ENCODE measurements around the gene PSMC4.
A peak's percentile ranks its signal among the peaks of the same experiment; 100 is the strongest.

Gene PSMC4

DNA sequence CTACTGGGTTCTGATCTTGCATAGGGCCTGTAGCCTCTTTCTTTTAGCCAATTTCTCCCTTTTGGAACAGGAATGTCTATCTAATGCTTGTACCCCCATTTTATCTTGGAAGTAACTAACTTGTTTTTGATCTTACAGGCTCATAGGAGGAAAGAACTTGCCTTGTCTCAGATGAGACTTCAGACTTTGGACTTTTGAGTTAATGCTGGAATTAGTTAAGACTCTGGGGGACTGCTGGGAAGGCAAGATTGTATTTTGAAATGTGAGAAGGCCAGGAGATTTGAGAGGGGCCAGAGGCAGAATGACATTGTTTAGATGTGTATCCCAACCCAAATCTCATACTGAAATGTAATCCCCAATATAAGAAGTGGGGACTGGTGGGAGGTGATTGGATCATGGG lies 23.4 kb downstream of the PSMC4 start:
- H2AK5ac ChIP-seq (ENCODE audit: low read length, severe bottlenecking): no peak overlapping the region
- no peaks in the 10 kb centered on the region for H3K27me3 ChIP-seq (ENCODE audit: control insufficient read depth in 1 of 2, insufficient read depth in 1 of 2, low read length in 2 of 2)
- H3K4ac ChIP-seq (ENCODE audit: low read depth in 1 of 2, low read length in 2 of 2): no peak overlapping the region
- H2BK15ac ChIP-seq (ENCODE audit: low read depth, poor library complexity, severe bottlenecking): no peak overlapping the region
- H3K27ac ChIP-seq (ENCODE audit: low read length, poor library complexity, severe bottlenecking): no peak overlapping the region
- H2AFZ ChIP-seq (ENCODE audit: low read depth, low read length): no peak overlapping the region
- H2BK12ac ChIP-seq (ENCODE audit: low read length in 2 of 2): no peak overlapping the region
- no peak overlapping the region for H3K4me3 ChIP-seq (ENCODE audit: insufficient read depth in 1 of 2, low read depth in 1 of 2, low read length in 2 of 2)
- no peak overlapping the region for H4K91ac ChIP-seq (ENCODE audit: low read length)
- peaks cover 0 to 3% of the 10 kb centered on the region in 2 experiments for H3K36me3 ChIP-seq (ENCODE audit: control insufficient read depth in 1 of 2, insufficient read depth in 2 of 2, low read depth in 1 of 2, low read length in 2 of 2)
- H3K14ac ChIP-seq (ENCODE audit: low read length in 2 of 2): no peak overlapping the region
- no peak overlapping the region for H3K9ac ChIP-seq (ENCODE audit: low read length)
- no peak overlapping the region for H2BK5ac ChIP-seq (ENCODE audit: low read depth, low read length, poor library complexity, severe bottlenecking)
- no peak overlapping the region for H3K18ac ChIP-seq (ENCODE audit: low read depth in 1 of 2, low read length in 2 of 2)
- DNase-seq: no peak
- H3K79me1 ChIP-seq (replicated peaks; ENCODE audit: low read length, poor library complexity, severe bottlenecking): peaks cover 29% of the 10 kb centered on the region
- no peaks in the 10 kb centered on the region for H3K9me3 ChIP-seq (ENCODE audit: control insufficient read depth, low read length)
- H3K4me1 ChIP-seq (ENCODE audit: control insufficient read depth, insufficient read depth, low read depth, low read length): peaks cover 8% of the 10 kb centered on the region
- no peak overlapping the region for H3K23ac ChIP-seq (ENCODE audit: low read length in 2 of 2)
- H2BK120ac ChIP-seq (ENCODE audit: low read depth, low read length): no peak overlapping the region
- no peak overlapping the region for H3K4me2 ChIP-seq (ENCODE audit: low read length, poor library complexity, severe bottlenecking)
- H4K8ac ChIP-seq (ENCODE audit: low read length): no peak overlapping the region

DNA sequence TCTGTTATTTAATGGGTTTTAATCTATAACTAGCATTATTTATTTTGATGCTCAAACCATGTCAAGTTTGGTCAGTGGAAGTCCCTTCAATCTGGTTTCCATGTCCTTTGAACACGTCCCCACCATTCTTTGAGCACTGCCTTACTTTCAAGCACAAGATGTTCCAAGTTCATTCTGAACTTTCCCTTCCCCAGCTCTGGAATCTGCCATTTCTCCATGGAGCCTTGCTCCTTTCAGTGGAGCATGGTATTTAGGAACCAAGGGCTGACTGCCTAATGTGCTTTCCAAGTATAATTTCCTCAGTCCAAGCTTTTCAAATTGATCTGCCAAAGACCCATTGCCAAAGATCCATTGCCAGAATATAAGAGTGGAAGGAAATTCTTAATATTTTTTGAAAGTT lies 24.8 kb downstream of the PSMC4 start:
- no peak overlapping the region for H4K8ac ChIP-seq (ENCODE audit: low read length)
- peak overlapping the region in 1 of 2 experiments; percentile 96 for H3K4me3 ChIP-seq (ENCODE audit: insufficient read depth in 1 of 2, low read depth in 1 of 2, low read length in 2 of 2)
- H3K27ac ChIP-seq (ENCODE audit: low read length, poor library complexity, severe bottlenecking): no peak overlapping the region
- no peak overlapping the region for H3K18ac ChIP-seq (ENCODE audit: low read depth in 1 of 2, low read length in 2 of 2)
- no peak for DNase-seq
- H3K23ac ChIP-seq (ENCODE audit: low read length in 2 of 2): no peak overlapping the region
- H3K9me3 ChIP-seq (ENCODE audit: control insufficient read depth, low read length): no peaks in the 10 kb centered on the region
- no peak overlapping the region for H4K91ac ChIP-seq (ENCODE audit: low read length)
- H2AFZ ChIP-seq (ENCODE audit: low read depth, low read length): no peak overlapping the region
- 89% methylated on average over 1 of the region's 1 CpG for WGBS
- peaks cover 0 to 3% of the 10 kb centered on the region in 2 experiments for H3K36me3 ChIP-seq (ENCODE audit: control insufficient read depth in 1 of 2, insufficient read depth in 2 of 2, low read depth in 1 of 2, low read length in 2 of 2)
- H2BK5ac ChIP-seq (ENCODE audit: low read depth, low read length, poor library complexity, severe bottlenecking): no peak overlapping the region
- H3K79me1 ChIP-seq (replicated peaks; ENCODE audit: low read length, poor library complexity, severe bottlenecking): peaks cover 29% of the 10 kb centered on the region
- H2BK120ac ChIP-seq (ENCODE audit: low read depth, low read length): no peak overlapping the region
- no peaks in the 10 kb centered on the region for H3K27me3 ChIP-seq (ENCODE audit: control insufficient read depth in 1 of 2, insufficient read depth in 1 of 2, low read length in 2 of 2)
- H3K4me1 ChIP-seq (ENCODE audit: control insufficient read depth, insufficient read depth, low read depth, low read length): peaks cover 8% of the 10 kb centered on the region
- H3K9ac ChIP-seq (ENCODE audit: low read length): peak overlapping the region; percentile 97
- peak overlapping the region; percentile 64 for H3K4me2 ChIP-seq (ENCODE audit: low read length, poor library complexity, severe bottlenecking)
- no peak overlapping the region for H2BK12ac ChIP-seq (ENCODE audit: low read length in 2 of 2)
- no peak overlapping the region for H3K4ac ChIP-seq (ENCODE audit: low read depth in 1 of 2, low read length in 2 of 2)
- no peak overlapping the region for H3K14ac ChIP-seq (ENCODE audit: low read length in 2 of 2)
- H2BK15ac ChIP-seq (ENCODE audit: low read depth, poor library complexity, severe bottlenecking): no peak overlapping the region
- H2AK5ac ChIP-seq (ENCODE audit: low read length, severe bottlenecking): no peak overlapping the region

DNA sequence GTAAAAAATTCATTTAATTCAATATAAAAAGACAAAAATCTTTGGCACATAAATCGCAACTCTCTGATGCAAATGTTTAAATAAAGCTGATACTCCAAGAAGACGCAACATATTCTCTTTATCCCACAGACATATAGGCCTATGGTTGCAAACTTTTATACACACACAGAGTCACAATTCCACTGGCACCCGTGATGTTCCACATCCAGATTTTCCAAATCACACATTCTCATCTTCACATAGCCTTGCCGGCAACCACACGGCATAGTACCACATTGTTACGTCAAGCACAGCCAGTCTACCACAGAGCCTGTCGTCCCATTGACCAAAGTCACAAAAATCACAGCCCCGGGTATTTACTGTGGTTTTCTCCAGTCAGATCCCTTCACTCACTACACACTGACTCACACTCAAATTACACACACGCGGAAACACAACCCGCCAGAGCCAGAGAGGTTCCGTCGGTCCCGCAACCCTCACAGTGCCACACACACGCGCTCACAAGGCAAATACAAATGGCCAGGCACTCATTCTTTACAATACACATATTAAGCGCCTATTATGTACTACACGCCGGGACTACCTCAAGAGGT lies 25.3 kb downstream of the PSMC4 start:
- Histone ChIP-seq H3K36me3 (ENCODE audit: control insufficient read depth in 1 of 2, insufficient read depth in 2 of 2, low read depth in 1 of 2, low read length in 2 of 2) (peaks cover 0 to 3% of the 10 kb centered on the region in 2 experiments), H2BK15ac (ENCODE audit: low read depth, poor library complexity, severe bottlenecking) (peak overlapping the region; percentile 60), H2BK5ac (ENCODE audit: low read depth, low read length, poor library complexity, severe bottlenecking) (no peak overlapping the region), H2BK12ac (ENCODE audit: low read length in 2 of 2) (peak overlapping the region; percentile 21 to 38), H3K27ac (ENCODE audit: low read length, poor library complexity, severe bottlenecking) (peak overlapping the region; percentile 75), H3K4ac (ENCODE audit: low read depth in 1 of 2, low read length in 2 of 2) (peak overlapping the region; percentile 89 to 95), H2BK120ac (ENCODE audit: low read depth, low read length) (no peak overlapping the region), H2AFZ (ENCODE audit: low read depth, low read length) (peak overlapping the region; percentile 94), H3K4me3 (ENCODE audit: insufficient read depth in 1 of 2, low read depth in 1 of 2, low read length in 2 of 2) (peak overlapping the region; percentile 83 to 96), H3K14ac (ENCODE audit: low read length in 2 of 2) (peak overlapping the region in 1 of 2 experiments; percentile 91), H3K9me3 (ENCODE audit: control insufficient read depth, low read length) (no peaks in the 10 kb centered on the region), H3K79me1 (replicated peaks; ENCODE audit: low read length, poor library complexity, severe bottlenecking) (peaks cover 26% of the 10 kb centered on the region), H3K23ac (ENCODE audit: low read length in 2 of 2) (peak overlapping the region in 1 of 2 experiments; percentile 57), H2AK5ac (ENCODE audit: low read length, severe bottlenecking) (no peak overlapping the region), H4K8ac (ENCODE audit: low read length) (peak overlapping the region; percentile 70), H3K9ac (ENCODE audit: low read length) (peak overlapping the region; percentile 97), H3K4me1 (ENCODE audit: control insufficient read depth, insufficient read depth, low read depth, low read length) (peaks cover 8% of the 10 kb centered on the region), H4K91ac (ENCODE audit: low read length) (no peak overlapping the region), H3K18ac (ENCODE audit: low read depth in 1 of 2, low read length in 2 of 2) (peak overlapping the region; percentile 77 to 95), H3K27me3 (ENCODE audit: control insufficient read depth in 1 of 2, insufficient read depth in 1 of 2, low read length in 2 of 2) (no peaks in the 10 kb centered on the region), H3K4me2 (ENCODE audit: low read length, poor library complexity, severe bottlenecking) (peak overlapping the region; percentile 65)
- 13% methylated on average over 19 of the region's 19 CpGs for WGBS
- DNase-seq: peak; percentile 82

DNA sequence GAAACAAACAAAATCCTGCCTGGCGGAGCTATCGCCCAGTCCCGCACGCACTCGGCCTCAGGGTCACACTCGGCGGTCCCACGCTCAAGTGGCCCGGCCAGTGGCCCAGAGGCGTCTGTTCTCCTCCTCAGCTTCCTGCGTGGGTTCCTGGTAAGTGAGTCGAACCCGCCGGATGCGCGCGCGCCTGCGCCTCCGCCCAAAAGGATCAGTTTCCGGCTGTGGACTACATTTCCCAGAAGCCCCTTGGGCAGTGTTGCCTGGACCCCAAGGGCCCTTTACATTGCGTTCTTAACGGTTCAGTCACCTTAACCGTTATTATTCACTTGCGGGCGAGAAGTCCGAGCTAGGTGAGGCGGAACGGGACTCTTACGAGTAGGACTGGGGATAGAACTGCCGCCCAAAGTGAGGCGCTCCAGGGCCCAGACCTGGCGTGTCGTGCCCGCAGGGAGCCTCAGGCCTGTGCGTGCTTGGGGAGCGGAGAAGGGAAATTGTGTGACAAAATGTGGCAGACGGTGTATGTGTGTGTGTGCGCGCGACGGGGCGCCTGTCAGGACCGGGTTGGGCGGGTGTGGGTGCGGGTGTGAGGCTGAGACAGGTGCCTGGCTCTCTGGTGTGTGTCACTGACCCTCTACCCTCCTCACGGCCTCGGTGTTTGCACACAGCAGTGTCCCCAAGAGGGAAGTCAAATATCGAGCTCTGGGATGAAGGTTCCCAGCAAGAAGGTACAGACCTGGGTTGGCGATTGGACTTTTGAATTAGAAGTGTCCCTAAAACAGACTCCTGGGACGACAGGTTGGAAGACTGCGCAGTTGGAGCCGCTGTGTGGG lies 26.1 kb downstream of the PSMC4 start, which contains the start of gene ZNF546:
TSS of gene ZNF546 (plus strand) at position 250 of the 827 bp plus-strand sequence. CDS start 1,267 bp downstream, outside the sequence.
- Histone ChIP-seq H2BK120ac (ENCODE audit: low read depth, low read length) (no peak within 1 kb of the TSS), H3K18ac (ENCODE audit: low read depth in 1 of 2, low read length in 2 of 2) (peak within 1 kb of the TSS; percentile 89 to 95), H2AK5ac (ENCODE audit: low read length, severe bottlenecking) (no peak within 1 kb of the TSS), H3K9ac (ENCODE audit: low read length) (peak within 1 kb of the TSS; percentile 97), H2BK12ac (ENCODE audit: low read length in 2 of 2) (peak within 1 kb of the TSS; percentile 21 to 38), H2BK5ac (ENCODE audit: low read depth, low read length, poor library complexity, severe bottlenecking) (no peak within 1 kb of the TSS), H2BK15ac (ENCODE audit: low read depth, poor library complexity, severe bottlenecking) (peak within 1 kb of the TSS; percentile 60), H3K9me3 (ENCODE audit: control insufficient read depth, low read length) (no peaks in the 10 kb centered on the region), H3K4me2 (ENCODE audit: low read length, poor library complexity, severe bottlenecking) (peak within 1 kb of the TSS; percentile 65), H3K4me1 (ENCODE audit: control insufficient read depth, insufficient read depth, low read depth, low read length) (peaks cover 8% of the 10 kb centered on the region), H3K4ac (ENCODE audit: low read depth in 1 of 2, low read length in 2 of 2) (peak within 1 kb of the TSS; percentile 95 to 99), H3K79me1 (replicated peaks; ENCODE audit: low read length, poor library complexity, severe bottlenecking) (peaks cover 25% of the 10 kb centered on the region), H3K27ac (ENCODE audit: low read length, poor library complexity, severe bottlenecking) (peak within 1 kb of the TSS; percentile 75), H3K36me3 (ENCODE audit: control insufficient read depth in 1 of 2, insufficient read depth in 2 of 2, low read depth in 1 of 2, low read length in 2 of 2) (peaks cover 0 to 3% of the 10 kb centered on the region in 2 experiments), H3K27me3 (ENCODE audit: control insufficient read depth in 1 of 2, insufficient read depth in 1 of 2, low read length in 2 of 2) (no peaks in the 10 kb centered on the region), H3K14ac (ENCODE audit: low read length in 2 of 2) (peak within 1 kb of the TSS in 1 of 2 experiments; percentile 97), H4K91ac (ENCODE audit: low read length) (peak within 1 kb of the TSS; percentile 70), H2AFZ (ENCODE audit: low read depth, low read length) (peak within 1 kb of the TSS; percentile 94), H4K8ac (ENCODE audit: low read length) (peak within 1 kb of the TSS; percentile 95), H3K4me3 (ENCODE audit: insufficient read depth in 1 of 2, low read depth in 1 of 2, low read length in 2 of 2) (peak within 1 kb of the TSS; percentile 83 to 96), H3K23ac (ENCODE audit: low read length in 2 of 2) (peak within 1 kb of the TSS in 1 of 2 experiments; percentile 57)
- peak; percentile 92 for DNase-seq
- 10% methylated on average over 53 of the region's 53 CpGs for WGBS
